Activated CD8-positive, alpha-beta memory T cell treated with anti-CD3 and anti-CD28 coated beads for 36 hours (primary cell): ENCODE measurements around the gene SLC24A5. TPM values are rescaled to one million over a fixed set of nuclear protein-coding genes. Genes with fewer than 3 reads are reported as not detected.

ENCODE experiments used
- CTCF ChIA-PET: fragments of 350-600 bp; sonication (Branson Sonifier 250); formaldehyde crosslinking; loops from one replicate; lab custom pipeline; 2021; ENCODE audit warnings: antibody characterized with exemption; lab: Charles Lee
- POLR2A ChIA-PET: fragments of 350-600 bp; sonication (Branson Sonifier 250); formaldehyde crosslinking; loops from one replicate; lab custom pipeline; 2021; ENCODE audit warnings: antibody characterized with exemption; lab: Charles Lee
- total RNA-seq, 2 experiments: library from RNA; stranded (reverse); gene quantifications; one replicate each; pipeline ENCODE4 v1.2.3, GENCODE V29; 2021

The SLC24A5 gene
- not detected for total RNA-seq

GRCh38 chr15:48120745-48121144, at the start of gene SLC24A5:
Gene SLC24A5, plus strand, starts transcription at chr15:48120990. Its CDS starts 55 bp downstream, at chr15:48121045.
- CTCF ChIA-PET: no interaction called here
- POLR2A ChIA-PET: no interaction called here

GRCh38 chr15:48072941-48073340, 47.8 kb upstream of the SLC24A5 start:
- CTCF ChIA-PET: no interaction called here
- POLR2A ChIA-PET: no interaction called here

DNA sequence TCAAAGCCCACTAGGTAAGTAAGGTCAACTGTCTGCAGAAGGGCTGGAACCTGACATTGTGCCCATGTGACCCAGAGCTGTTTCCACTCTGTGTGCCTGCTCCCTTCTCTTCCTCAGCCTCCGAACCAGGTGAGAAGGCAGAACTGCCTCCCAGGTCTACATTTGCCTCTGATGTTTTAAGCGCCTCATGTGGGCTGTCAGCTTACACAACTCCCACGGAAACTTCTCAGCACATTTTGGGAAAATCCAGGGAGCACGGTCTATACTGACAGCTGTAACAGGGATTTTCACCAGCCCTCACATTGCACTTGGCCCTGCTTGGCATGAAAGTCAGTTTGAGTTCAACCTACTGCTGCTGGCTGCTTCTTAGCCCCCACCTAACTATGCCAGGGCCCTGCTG, 46.9 kb upstream of the SLC24A5 start:
- CTCF ChIA-PET: no interaction called here
- POLR2A ChIA-PET: no interaction called here

GRCh38 chr15:48076454-48076853, 44.3 kb upstream of the SLC24A5 start:
- CTCF ChIA-PET: no interaction called here

DNA sequence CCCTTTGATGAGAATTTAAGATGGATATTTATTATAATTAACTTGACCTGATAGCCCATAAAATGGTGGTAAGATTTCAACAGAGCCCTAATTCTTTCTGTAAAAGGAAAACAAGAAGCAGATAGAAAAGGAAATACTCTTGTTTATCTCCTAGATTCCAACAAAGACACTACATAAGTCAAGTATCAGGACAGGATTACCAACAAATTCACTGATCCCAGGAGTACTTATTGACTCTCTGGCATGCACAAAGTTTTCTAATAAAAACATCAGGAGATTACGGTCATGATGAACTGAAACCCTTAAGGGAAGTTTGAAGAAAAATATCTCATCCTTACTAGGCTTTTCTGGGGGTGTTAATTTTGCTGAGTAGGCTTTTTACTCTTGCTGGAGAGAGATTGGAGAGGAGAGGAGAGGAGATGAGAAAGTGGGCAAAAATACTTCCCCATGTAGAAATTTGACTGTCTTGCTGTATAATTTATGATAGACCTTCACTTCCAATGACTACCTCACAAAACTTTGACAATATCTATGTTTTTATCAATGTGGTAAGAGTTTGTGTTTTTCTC, 43.1 kb upstream of the SLC24A5 start:
- CTCF ChIA-PET: no interaction called here

More at GRCh38 chr15:48076454-48076853, 44.3 kb upstream of the SLC24A5 start:
- POLR2A ChIA-PET: no interaction called here

DNA sequence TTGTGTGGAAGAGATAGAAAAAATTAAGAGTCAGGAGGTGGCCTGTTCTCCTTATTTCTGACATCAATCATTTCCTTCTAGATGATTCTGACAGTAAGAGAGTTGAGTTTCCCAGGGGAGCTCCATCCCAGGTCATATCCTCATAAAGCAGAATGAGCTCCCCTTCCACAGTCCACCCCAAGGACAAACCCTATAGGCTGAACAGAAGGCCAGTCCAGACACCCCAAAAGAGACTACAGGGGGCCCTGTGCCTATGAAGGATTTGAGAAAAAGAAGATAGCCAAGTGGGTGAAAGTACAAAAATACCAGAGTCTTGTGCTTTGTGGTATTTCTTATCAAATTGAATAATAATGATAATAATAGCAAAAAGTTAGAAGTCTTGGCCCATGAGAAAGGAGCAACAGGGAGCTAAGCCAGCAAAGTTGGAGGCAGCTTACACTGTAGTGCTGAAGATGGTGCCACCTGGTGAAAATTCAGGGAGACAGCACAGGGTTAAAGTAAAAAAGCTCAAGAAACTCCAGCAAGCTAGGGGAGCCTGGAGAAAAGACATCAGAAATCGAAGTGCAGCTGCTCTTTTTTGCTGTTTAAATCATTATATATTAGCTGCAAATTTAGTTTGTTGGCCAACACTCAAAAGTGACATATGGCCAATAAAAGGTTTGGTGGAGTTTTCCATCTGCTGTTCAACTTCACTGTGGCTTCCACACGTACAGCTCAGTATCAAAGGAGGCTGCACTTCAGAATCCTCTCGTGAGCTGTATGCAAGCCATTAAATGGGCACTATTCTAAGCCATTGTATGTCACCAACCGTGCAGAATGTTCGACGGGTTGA, 35.8 kb upstream of the SLC24A5 start:
- ChIA-PET POLR2A (no interaction called here), CTCF (no interaction called here)

More for the DNA sequence above, 43.1 kb upstream of the SLC24A5 start:
- POLR2A ChIA-PET: no interaction called here

GRCh38 chr15:48085591-48085930, 35.2 kb upstream of the SLC24A5 start:
- ChIA-PET POLR2A (no interaction called here), CTCF (interaction anchor here (0.7 kb wide), 1 partner anchor 75 kb away, joined by 3 read pairs; no protein-coding TSS in a partner anchor)

DNA sequence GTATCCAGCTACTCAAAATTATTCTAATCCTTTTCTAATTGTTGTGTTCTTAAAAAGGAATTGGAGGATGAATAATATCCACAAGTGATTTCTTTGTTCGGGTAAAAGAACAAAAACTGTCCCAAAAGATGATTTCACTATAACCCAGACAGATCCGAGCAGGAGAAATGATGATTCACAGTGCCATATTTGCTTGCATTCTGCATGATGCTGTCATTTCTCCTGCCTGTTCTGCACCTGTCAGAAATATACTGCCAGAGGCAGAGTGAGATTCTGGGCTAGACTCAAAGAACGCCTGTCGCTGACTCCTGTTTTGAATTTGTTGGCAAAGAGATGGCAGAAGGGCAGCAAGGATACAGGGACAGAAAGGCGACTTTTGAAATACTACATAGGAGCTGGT, 34.7 kb upstream of the SLC24A5 start:
- ChIA-PET CTCF (interaction anchor here (0.7 kb wide), 1 partner anchor 74 kb away, joined by 3 read pairs; no protein-coding TSS in a partner anchor), POLR2A (no interaction called here)

GRCh38 chr15:48086576-48086975, 34.2 kb upstream of the SLC24A5 start:
- ChIA-PET POLR2A (no interaction called here), CTCF (interaction anchor here (0.7 kb wide), 1 partner anchor 74 kb away, joined by 3 read pairs; no protein-coding TSS in a partner anchor)

GRCh38 chr15:48087844-48088243, 32.9 kb upstream of the SLC24A5 start:
- POLR2A ChIA-PET: no interaction called here
- CTCF ChIA-PET: no interaction called here

DNA sequence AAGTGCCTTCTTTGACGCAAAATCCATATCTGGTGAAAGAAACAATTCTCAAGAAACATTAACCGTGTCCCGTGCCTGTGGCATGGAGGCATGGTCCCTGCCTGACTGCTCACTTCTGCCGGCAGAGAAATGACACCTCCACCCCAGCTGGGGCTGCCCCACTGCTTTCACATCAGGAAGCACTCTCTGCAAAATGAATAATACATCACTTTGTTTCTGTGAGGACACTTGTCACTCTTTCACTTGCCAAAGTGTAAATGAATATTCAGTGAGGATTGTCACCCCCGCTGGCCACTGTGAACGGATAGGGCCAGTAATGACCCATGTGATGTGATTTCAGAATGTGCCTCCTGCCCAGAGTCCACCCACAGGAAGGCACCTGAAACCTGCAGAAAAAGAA, 31.1 kb upstream of the SLC24A5 start:
- POLR2A ChIA-PET: no interaction called here

GRCh38 chr15:48090115-48090514, 30.7 kb upstream of the SLC24A5 start:
- CTCF ChIA-PET: no interaction called here
- POLR2A ChIA-PET: no interaction called here

More for the DNA sequence above, 31.1 kb upstream of the SLC24A5 start:
- CTCF ChIA-PET: interaction anchor here (0.6 kb wide), 1 partner anchor 121 kb away, joined by 3 read pairs; no protein-coding TSS in a partner anchor

- ChIA-PET CTCF (no interaction called here), POLR2A (no interaction called here)
Observed at GRCh38 chr15:48090666-48091065, 30.1 kb upstream of the SLC24A5 start.

DNA sequence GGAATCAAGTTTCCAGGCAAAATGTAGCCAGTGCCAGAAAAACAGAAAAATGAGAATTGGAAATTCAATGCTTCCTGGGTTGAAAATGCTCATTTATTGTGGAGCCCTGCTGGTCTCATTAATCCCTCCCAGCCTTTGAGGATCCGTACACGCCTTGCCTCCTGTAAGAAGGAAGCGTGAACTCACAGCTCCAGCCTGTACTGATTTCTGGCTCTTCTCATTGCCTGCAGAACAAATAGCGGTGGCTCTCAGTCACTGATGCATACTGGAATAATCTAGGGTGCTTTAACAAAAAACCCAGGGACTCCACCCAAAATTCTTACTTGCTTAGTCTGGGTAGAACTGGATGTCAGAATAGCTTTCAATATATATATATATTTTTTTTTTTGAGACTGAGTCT, 29.3 kb upstream of the SLC24A5 start:
- POLR2A ChIA-PET: no interaction called here
- CTCF ChIA-PET: interaction anchor here (0.8 kb wide), 1 partner anchor 644 kb away, joined by 3 read pairs; no protein-coding TSS in a partner anchor

DNA sequence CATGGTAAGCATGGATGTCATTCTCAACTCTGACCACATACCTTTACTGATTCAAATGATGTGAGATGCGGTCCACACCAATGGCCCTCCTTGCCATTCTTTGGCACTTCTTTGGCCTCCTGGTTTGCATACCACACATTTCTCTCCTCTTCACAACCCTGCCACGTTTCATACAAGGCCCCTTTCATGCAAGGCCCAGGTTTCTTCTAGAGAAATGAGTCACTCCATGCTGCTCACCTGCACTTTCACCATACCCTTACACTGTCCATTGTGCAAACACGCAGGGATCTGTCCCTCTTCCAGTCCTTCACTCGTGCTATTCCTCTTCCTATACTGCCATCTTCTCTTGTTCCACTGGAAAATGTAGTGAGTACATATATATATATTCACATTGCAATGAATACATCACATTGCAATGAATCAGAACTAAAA, 24.4 kb upstream of the SLC24A5 start:
- POLR2A ChIA-PET: no interaction called here
- CTCF ChIA-PET: no interaction called here

- CTCF ChIA-PET: no interaction called here
- POLR2A ChIA-PET: no interaction called here
Observed at GRCh38 chr15:48096813-48097212, 24.0 kb upstream of the SLC24A5 start.

- ChIA-PET POLR2A (no interaction called here), CTCF (interaction anchor here (0.6 kb wide), 1 partner anchor 58 kb away, joined by 4 read pairs; no protein-coding TSS in a partner anchor)
Observed at GRCh38 chr15:48097264-48097663, 23.5 kb upstream of the SLC24A5 start.

DNA sequence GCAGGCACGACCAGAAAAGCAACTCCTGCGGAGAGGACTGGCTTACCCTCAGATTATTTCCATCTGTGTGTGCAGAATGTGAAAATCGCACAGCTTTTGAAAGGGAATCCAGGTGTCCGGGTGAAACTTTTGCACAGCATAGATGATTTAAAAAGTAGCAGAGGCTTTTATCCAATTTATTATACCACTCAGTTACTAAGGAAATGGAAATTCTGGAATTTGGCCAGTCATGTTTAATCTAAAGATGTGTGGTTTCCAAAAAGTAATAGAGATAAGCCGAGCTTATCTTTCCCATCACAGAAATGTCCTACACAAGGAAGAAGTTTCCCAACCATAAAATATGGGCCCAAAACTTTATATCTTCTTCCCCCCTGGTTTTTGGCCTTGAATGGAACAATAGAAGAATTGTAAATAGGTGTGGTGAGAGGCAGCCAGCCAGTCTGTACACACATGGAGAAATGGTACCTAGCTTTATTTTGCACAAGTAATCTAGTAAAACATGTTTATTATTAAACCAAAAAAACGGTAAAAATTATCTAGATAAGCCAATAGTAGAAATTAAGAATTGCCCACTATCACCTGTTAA, 19.3 kb upstream of the SLC24A5 start:
- CTCF ChIA-PET: no interaction called here

GRCh38 chr15:48102167-48102566, 18.6 kb upstream of the SLC24A5 start:
- CTCF ChIA-PET: no interaction called here
- POLR2A ChIA-PET: no interaction called here

More for the DNA sequence above, 19.3 kb upstream of the SLC24A5 start:
- POLR2A ChIA-PET: no interaction called here

DNA sequence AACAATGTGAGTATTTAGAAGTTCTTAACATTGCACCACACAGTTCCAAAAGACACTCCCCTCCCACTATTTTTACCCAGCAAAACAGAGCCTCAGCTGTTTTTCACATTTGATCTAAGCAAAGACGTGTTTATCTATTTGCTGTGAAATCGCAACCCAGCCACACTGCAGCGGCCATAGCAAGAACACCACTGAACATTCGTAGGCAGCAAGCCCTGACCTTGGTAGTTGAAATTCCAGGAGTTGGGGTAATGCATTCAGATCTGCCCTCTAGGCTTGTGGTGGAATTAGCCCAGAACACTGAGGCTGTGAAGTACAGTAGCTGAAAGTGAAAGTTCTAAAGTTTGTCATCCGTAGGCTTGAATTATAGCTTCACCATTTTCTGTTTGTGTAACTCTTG, 17.1 kb upstream of the SLC24A5 start:
- POLR2A ChIA-PET: no interaction called here
- CTCF ChIA-PET: no interaction called here
